ENCODE results near the gene PSMB8.

PSMB8 gene

DNA sequence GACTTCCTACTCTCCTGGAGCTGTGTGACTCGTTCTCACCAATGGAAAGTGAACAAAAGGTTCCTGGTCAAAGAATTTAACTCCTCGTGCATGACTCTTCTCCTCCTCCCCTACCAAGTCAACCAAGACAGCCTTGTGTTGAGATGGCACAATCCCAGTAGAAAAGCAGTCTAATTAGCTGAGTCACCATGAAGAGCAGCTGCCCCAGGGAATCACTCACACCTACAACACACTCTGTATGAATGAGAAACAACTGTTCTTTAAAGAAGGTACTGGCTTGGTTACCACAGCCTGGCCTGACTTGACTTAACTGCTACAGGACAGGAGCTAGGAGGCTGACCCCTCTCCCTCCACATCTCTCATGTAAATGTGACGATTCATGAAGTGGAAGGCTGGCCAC lies 24.1 kb downstream of the PSMB8 start:
- TF ChIP-seq CTCF (conservative IDR thresholded peaks at IDR 0.05; ENCODE audit: low read depth, low read length), result no peak
- no peak overlapping the region for H2AFZ ChIP-seq (ENCODE audit: low read depth)
- no peaks in the 10 kb centered on the region for H3K4me1 ChIP-seq (ENCODE audit: low read depth, poor library complexity, severe bottlenecking)
- no peaks in the 10 kb centered on the region for H3K27me3 ChIP-seq (ENCODE audit: insufficient read depth, low read depth)
- H4K20me1 ChIP-seq (ENCODE audit: insufficient read depth), result no peaks in the 10 kb centered on the region
- no peaks in the 10 kb centered on the region for H3K79me2 ChIP-seq (ENCODE audit: insufficient read depth, low read depth)
- no peak overlapping the region for H3K27ac ChIP-seq
- H3K4me2 ChIP-seq, result no peak overlapping the region
- H3K9ac ChIP-seq, result no peak overlapping the region
- no peak overlapping the region for H3K4me3 ChIP-seq (IDR thresholded peaks at IDR 0.05; ENCODE audit: insufficient read depth, low read depth, low read length)
- H3K36me3 ChIP-seq (ENCODE audit: insufficient read depth), result no peaks in the 10 kb centered on the region

- Histone ChIP-seq H3K4me1 (ENCODE audit: low read depth, poor library complexity, severe bottlenecking) (no peaks in the 10 kb centered on the region), H4K20me1 (ENCODE audit: insufficient read depth) (no peaks in the 10 kb centered on the region), H3K36me3 (ENCODE audit: insufficient read depth) (no peaks in the 10 kb centered on the region), H3K9ac (no peak overlapping the region), H3K79me2 (ENCODE audit: insufficient read depth, low read depth) (no peaks in the 10 kb centered on the region), H3K4me2 (no peak overlapping the region), H3K27me3 (ENCODE audit: insufficient read depth, low read depth) (no peaks in the 10 kb centered on the region), H3K27ac (no peak overlapping the region), H3K4me3 (IDR thresholded peaks at IDR 0.05; ENCODE audit: insufficient read depth, low read depth, low read length) (no peak overlapping the region), H2AFZ (ENCODE audit: low read depth) (no peak overlapping the region)
- no peak for TF ChIP-seq CTCF (conservative IDR thresholded peaks at IDR 0.05; ENCODE audit: low read depth, low read length)
Observed at GRCh38 chr6:32818867-32819266, 25.0 kb downstream of the PSMB8 start.

DNA sequence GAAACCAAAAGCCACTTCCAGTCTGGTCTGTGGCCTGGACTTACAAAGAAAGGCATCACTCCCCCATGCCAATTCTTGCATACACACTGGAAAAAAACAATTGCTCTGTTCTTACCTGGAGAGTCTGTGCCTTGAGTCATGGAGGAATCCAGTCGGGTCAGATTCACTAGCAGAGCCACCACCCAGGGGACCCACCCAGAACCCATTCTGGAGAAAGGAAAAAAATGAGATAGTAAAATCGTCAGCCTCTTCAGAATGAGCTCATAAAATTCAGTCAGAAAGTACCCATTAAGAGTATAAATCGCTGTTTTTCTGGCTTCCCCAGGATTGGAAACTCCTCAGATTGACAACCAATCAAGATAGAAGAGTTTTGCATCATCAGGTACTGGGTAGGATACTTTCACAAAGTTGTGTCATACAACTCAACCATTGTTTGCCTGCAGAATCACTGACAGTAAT lies 27.1 kb downstream of the PSMB8 start, which contains the start of gene HLA-DOB:
TSS of gene HLA-DOB (minus strand) at position 257 of the 459 bp plus-strand sequence. CDS start at position 206, 51 bp downstream.
- Histone ChIP-seq H3K27me3 (ENCODE audit: insufficient read depth, low read depth) (no peaks in the 10 kb centered on the region), H3K79me2 (ENCODE audit: insufficient read depth, low read depth) (no peaks in the 10 kb centered on the region), H3K4me3 (IDR thresholded peaks at IDR 0.05; ENCODE audit: insufficient read depth, low read depth, low read length) (no peak within 1 kb of the TSS), H3K4me2 (no peak within 1 kb of the TSS), H4K20me1 (ENCODE audit: insufficient read depth) (no peaks in the 10 kb centered on the region), H3K36me3 (ENCODE audit: insufficient read depth) (no peaks in the 10 kb centered on the region), H3K9ac (no peak within 1 kb of the TSS), H3K27ac (no peak within 1 kb of the TSS), H3K4me1 (ENCODE audit: low read depth, poor library complexity, severe bottlenecking) (no peaks in the 10 kb centered on the region), H2AFZ (ENCODE audit: low read depth) (no peak within 1 kb of the TSS)
- TF ChIP-seq CTCF (conservative IDR thresholded peaks at IDR 0.05; ENCODE audit: low read depth, low read length), result no peak

DNA sequence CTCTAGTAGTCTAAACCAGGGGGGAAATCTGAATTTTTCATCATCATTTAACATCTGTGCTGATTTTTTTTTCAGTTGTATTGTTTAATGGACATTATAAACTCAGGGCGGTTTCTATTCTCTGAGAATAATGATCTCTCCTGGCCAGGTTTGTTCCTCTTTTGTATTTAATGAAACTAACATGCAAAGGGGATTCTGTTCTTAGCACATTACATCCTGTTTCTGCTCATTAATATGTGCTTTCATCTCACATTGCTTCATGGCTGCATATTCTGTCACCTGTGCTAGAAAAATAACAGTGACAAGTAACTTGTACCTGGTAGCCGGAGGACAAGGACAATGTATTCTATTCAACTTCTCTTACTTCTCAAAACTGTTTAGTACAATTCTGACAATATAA lies 27.9 kb downstream of the PSMB8 start:
- TF ChIP-seq CTCF (conservative IDR thresholded peaks at IDR 0.05; ENCODE audit: low read depth, low read length), result no peak
- H4K20me1 ChIP-seq (ENCODE audit: insufficient read depth), result no peaks in the 10 kb centered on the region
- no peaks in the 10 kb centered on the region for H3K27me3 ChIP-seq (ENCODE audit: insufficient read depth, low read depth)
- no peaks in the 10 kb centered on the region for H3K36me3 ChIP-seq (ENCODE audit: insufficient read depth)
- no peaks in the 10 kb centered on the region for H3K4me1 ChIP-seq (ENCODE audit: low read depth, poor library complexity, severe bottlenecking)
- no peak overlapping the region for H3K27ac ChIP-seq
- no peak overlapping the region for H2AFZ ChIP-seq (ENCODE audit: low read depth)
- H3K4me3 ChIP-seq (IDR thresholded peaks at IDR 0.05; ENCODE audit: insufficient read depth, low read depth, low read length), result no peak overlapping the region
- H3K79me2 ChIP-seq (ENCODE audit: insufficient read depth, low read depth), result no peaks in the 10 kb centered on the region
- H3K4me2 ChIP-seq, result no peak overlapping the region
- no peak overlapping the region for H3K9ac ChIP-seq

Data from KMS-11 (cell line).